ENCODE data around the gene CCDC142. TPM values are rescaled to one million over a fixed set of nuclear protein-coding genes. Genes with fewer than 3 reads are reported as not detected.
"Not testable (repeated sequence)": the region's sequence is repeated elsewhere in the genome, so short reads cannot be mapped to it uniquely, and the experiment has no call there.

The CCDC142 gene
- polyA plus RNA-seq, 1 of the 3 experiments (the other 2 are of a cell fraction): 8.7 TPM

- no peak for TF ChIP-seq FOXM1 (IDR thresholded peaks at IDR 0.05; ENCODE audit: low read depth)
- no peak for TF ChIP-seq GATA2 (CRISPR knock-in tag; IDR thresholded peaks at IDR 0.05)
- no peak for TF ChIP-seq GABPA (IDR thresholded peaks at IDR 0.05; ENCODE audit: low read depth)
- TF ChIP-seq TEAD4 (IDR thresholded peaks at IDR 0.05; ENCODE audit: borderline replicate concordance, insufficient read depth): no peak
- TF ChIP-seq NRF1 (IDR thresholded peaks at IDR 0.05; ENCODE audit: low read depth, low read length): no peak
- TF ChIP-seq CTCF (IDR thresholded peaks at IDR 0.05): no peak
- TF ChIP-seq MEF2A (IDR thresholded peaks at IDR 0.05; ENCODE audit: borderline replicate concordance, low read depth): no peak
These were observed 35.4 kb downstream of the CCDC142 start (continued) for GRCh38 chr2:74447230-74447999.

GRCh38 chr2:74444498-74445318 lies 38.1 kb downstream of the CCDC142 start:
- peak; percentile 26 for DNase-seq
- no peaks in the 10 kb centered on the region for H4K20me1 ChIP-seq (ENCODE audit: insufficient read depth)
- H3K27ac ChIP-seq (ENCODE audit: low read depth in 2 of 2, low read length in 1 of 2): no peak overlapping the region
- peak overlapping the region; percentile 15 for H3K4me2 ChIP-seq
- ChIA-PET CTCF (interaction anchor here (1.2 to 1.3 kb wide), 2 partner anchors 44 to 53 kb away, joined by 3 to 4 read pairs; no protein-coding TSS in a partner anchor), POLR2A (no interaction called here)
- no peaks in the 10 kb centered on the region for H3K9me2 ChIP-seq
- WGBS (ENCODE audit: low lambda C conversion rate): 54% methylated on average over 5 of the region's 5 CpGs
- no peaks in the 10 kb centered on the region for H3K9me3 ChIP-seq
- peaks cover 6% of the 10 kb centered on the region for H3F3A ChIP-seq (replicated peaks; ENCODE audit: insufficient read depth)
- H3K36me3 ChIP-seq (replicated peaks in 1 of 2; ENCODE audit: control insufficient read depth in 1 of 2, insufficient read depth in 2 of 2, low read length in 1 of 2): no peaks in the 10 kb centered on the region
- no peaks in the 10 kb centered on the region for H3K27me3 ChIP-seq (ENCODE audit: insufficient read depth)
- TF ChIP-seq FOSL2 (IDR thresholded peaks at IDR 0.05; ENCODE audit: borderline replicate concordance, low read depth) (no peak), YY1 (IDR thresholded peaks at IDR 0.05; ENCODE audit: low read depth) (no peak), NFIC (IDR thresholded peaks at IDR 0.05; ENCODE audit: borderline replicate concordance) (no peak), FOXJ3 (CRISPR knock-in tag; IDR thresholded peaks at IDR 0.05) (no peak)
- peaks cover 7 to 9% of the 10 kb centered on the region in 2 experiments; a peak in 3 of 4 replicates for H3K4me1 ChIP-seq (ENCODE audit: control insufficient read depth in 1 of 2, insufficient read depth in 2 of 2, low read depth in 1 of 2, low read length in 1 of 2)
- H3K4me3 ChIP-seq (ENCODE audit: low read depth in 2 of 2, low read length in 1 of 2): no peak overlapping the region
- no peak overlapping the region for H2AFZ ChIP-seq (ENCODE audit: low read depth)
- no peak overlapping the region for H3K9ac ChIP-seq
- H3K79me2 ChIP-seq (ENCODE audit: insufficient read depth): peaks cover 5% of the 10 kb centered on the region

- H3K36me3 ChIP-seq (replicated peaks in 1 of 2; ENCODE audit: control insufficient read depth in 1 of 2, insufficient read depth in 2 of 2, low read length in 1 of 2); H3K9me2 ChIP-seq; H3K27me3 ChIP-seq (ENCODE audit: insufficient read depth); POLR2A ChIA-PET; H3K4me2 ChIP-seq; H3K27ac ChIP-seq (ENCODE audit: low read depth in 2 of 2, low read length in 1 of 2); H3K9ac ChIP-seq; H3K9me3 ChIP-seq; H3K4me3 ChIP-seq (ENCODE audit: low read depth in 2 of 2, low read length in 1 of 2); DNase-seq; H4K20me1 ChIP-seq (ENCODE audit: insufficient read depth); H3F3A ChIP-seq (replicated peaks; ENCODE audit: insufficient read depth); H2AFZ ChIP-seq (ENCODE audit: low read depth): not testable (repeated sequence)
- WGBS (ENCODE audit: low lambda C conversion rate): 93% methylated on average over 16 of the region's 16 CpGs
- Histone ChIP-seq H3K79me2 (ENCODE audit: insufficient read depth) (peaks cover 25% of the 10 kb centered on the region), H3K4me1 (ENCODE audit: control insufficient read depth in 1 of 2, insufficient read depth in 2 of 2, low read depth in 1 of 2, low read length in 1 of 2) (peaks cover 20 to 25% of the 10 kb centered on the region in 2 experiments; a peak in 3 of 4 replicates)
- CTCF ChIA-PET: interaction anchor here (1.1 kb wide), 1 partner anchor 23 kb away, joined by 5 read pairs; the partner anchor contains the start of gene MOGS
These were observed 40.1 kb downstream of the CCDC142 start for GRCh38 chr2:74442483-74443297.

Data from SK-N-SH (cell line).